AG09309 (cell line): Measurements from ENCODE around the gene DNTT.

Experiments
- DNase-seq: peaks from one replicate; pipeline ENCODE4 v3.0.0-alpha.2; 2010; ENCODE audit warnings: low read depth
- H3K4me3 ChIP-seq: 2 replicates; pipeline ENCODE4 v1.5.1; 2011; ENCODE audit warnings: mild to moderate bottlenecking, low read depth, low read length, moderate library complexity; ENCODE audit not compliant: control insufficient read depth
- CTCF ChIP-seq: IDR thresholded peaks from 2 replicates; pipeline ENCODE4 v1.5.1; 2011; ENCODE audit warnings: mild to moderate bottlenecking, low read depth, low read length, inconsistent platforms; ENCODE audit not compliant: insufficient read depth, control insufficient read depth; ENCODE audit errors: missing control alignments

Gene DNTT

GRCh38 chr10:96311180-96311715 is 7.0 kb downstream of the DNTT start:
- TF ChIP-seq CTCF = no peak
- H3K4me3 ChIP-seq = no peak overlapping the region
- no peak for DNase-seq

- TF ChIP-seq CTCF = no peak
- H3K4me3 ChIP-seq = no peak overlapping the region
- DNase-seq = no peak
Measured at GRCh38 chr10:96313344-96313743, 9.1 kb downstream of the DNTT start.

DNA sequence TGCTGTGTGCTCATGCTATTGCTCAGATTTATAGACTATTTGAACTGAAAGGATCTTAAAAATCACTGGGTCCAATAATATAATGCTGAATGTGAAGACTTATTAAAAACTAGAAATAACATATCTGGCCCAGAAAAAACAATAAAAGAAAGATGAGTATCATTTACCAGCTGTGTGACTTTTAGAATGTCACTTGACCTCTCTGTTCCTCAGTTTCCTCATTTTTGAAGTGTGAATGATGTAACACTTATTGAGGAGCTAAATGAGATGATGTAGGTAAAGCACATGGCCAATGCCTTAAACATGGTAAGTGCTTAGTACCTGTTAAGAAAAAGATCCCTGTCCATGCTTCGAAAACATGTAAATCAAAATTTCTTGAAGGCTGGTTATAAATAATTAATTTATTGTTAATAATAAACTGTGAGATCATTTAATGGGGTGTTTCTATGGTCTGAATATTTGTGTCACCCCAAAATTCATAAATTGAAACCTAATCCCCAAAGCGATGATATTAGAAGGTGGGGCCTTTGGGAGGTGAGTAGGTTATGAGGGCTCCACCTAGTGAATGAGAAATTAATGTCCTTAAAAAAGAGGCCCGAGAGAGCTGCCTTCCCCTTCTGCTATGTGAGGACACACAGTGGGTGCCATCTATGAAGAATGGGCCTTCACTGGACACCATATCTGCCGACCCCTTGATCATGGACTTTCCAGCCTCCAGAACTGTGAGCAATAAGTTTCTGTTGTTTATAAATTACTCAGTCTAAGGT is 13.0 kb downstream of the DNTT start:
- no peak for TF ChIP-seq CTCF
- no peak for DNase-seq

DNA sequence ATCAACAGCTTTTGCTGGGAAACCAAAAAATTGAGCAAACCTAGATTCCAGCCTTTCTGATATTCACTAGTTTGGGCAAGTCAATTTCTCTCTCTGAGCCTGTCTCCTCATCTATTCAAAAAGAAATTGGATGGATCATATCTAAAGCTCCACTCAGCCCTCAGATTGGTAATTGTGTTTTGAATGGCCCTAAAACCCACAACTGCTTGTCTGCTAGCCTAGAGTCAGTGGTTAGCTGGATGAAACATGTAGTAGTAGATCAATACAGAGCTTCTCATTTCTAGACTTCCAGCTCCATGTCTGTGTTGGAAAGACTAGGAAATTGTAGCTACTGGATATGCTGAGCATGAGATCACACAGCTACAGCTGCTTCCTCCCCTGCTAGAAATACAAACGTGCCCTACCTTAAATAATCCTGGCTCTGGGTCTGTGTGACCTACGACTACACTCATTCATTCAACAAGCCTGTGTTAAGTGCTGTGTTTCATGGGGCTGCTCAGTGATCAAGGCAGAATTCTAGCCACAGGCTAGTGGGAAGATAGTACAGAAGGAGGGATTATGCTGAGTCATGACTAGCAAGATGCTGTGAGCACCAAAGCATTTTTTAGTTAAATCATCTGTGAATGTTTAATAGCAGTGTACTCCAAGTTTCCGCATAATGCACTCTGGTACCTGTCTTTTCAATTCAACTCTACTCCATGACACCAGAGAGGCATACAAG is 15.7 kb downstream of the DNTT start:
- no peak for DNase-seq
- TF ChIP-seq CTCF = no peak

More for the DNA sequence above, 13.0 kb downstream of the DNTT start:
- no peak overlapping the region for H3K4me3 ChIP-seq

GRCh38 chr10:96321822-96322221 is 17.6 kb downstream of the DNTT start:
- no peak overlapping the region for H3K4me3 ChIP-seq
- TF ChIP-seq CTCF = no peak
- no peak for DNase-seq

More for the DNA sequence above, 15.7 kb downstream of the DNTT start:
- no peak overlapping the region for H3K4me3 ChIP-seq

- no peak for DNase-seq
- no peak overlapping the region for H3K4me3 ChIP-seq
- TF ChIP-seq CTCF = no peak
Measured at GRCh38 chr10:96322275-96322674, 18.0 kb downstream of the DNTT start.
